DOHH2 (cell line): Measurements from ENCODE around the gene PCGF2.

Experiments used
- H3F3A ChIP-seq: fragments of 200-600 bp; sonication (generic), shearing (Covaris generic); 2 replicates; pipeline ENCODE4 v1.6.0; 2016; ENCODE audit warnings: antibody characterized with exemption, mild to moderate bottlenecking; ENCODE audit not compliant: control insufficient read depth, insufficient read depth
- H3K27ac ChIP-seq: fragments of 200-600 bp; sonication (generic); 2 replicates; pipeline ENCODE4 v1.5.1; 2014; ENCODE audit warnings: low read depth, mild to moderate bottlenecking, low read length, moderate library complexity
- H3K27me3 ChIP-seq: fragments of 200-600 bp; sonication (generic); 2 replicates; pipeline ENCODE4 v1.6.1; 2014; ENCODE audit warnings: mild to moderate bottlenecking, low read length, mixed read lengths; ENCODE audit not compliant: control insufficient read depth
- H3K36me3 ChIP-seq: fragments of 200-600 bp; sonication (generic); 2 replicates; pipeline ENCODE4 v1.6.1; 2014; ENCODE audit warnings: mild to moderate bottlenecking, low read length, moderate library complexity, mixed read lengths; ENCODE audit not compliant: control insufficient read depth
- H3K4me1 ChIP-seq: fragments of 200-600 bp; sonication (generic); 2 replicates; pipeline ENCODE4 v1.6.1; 2014; ENCODE audit warnings: mild to moderate bottlenecking, low read length, mixed read lengths; ENCODE audit not compliant: control insufficient read depth
- H3K4me2 ChIP-seq: fragments of 200-600 bp; sonication (generic); 2 replicates; pipeline ENCODE4 v1.6.0; 2014; ENCODE audit warnings: mild to moderate bottlenecking, low read length, moderate library complexity
- H3K4me3 ChIP-seq: fragments of 200-600 bp; sonication (generic); 2 replicates; pipeline ENCODE4 v1.5.1; 2014; ENCODE audit warnings: mild to moderate bottlenecking, low read length, mixed read lengths
- H3K79me2 ChIP-seq: fragments of 200-600 bp; sonication (generic); 2 replicates; pipeline ENCODE4 v1.6.1; 2014; ENCODE audit warnings: mild to moderate bottlenecking, low read length, mixed read lengths; ENCODE audit not compliant: control insufficient read depth
- H3K9me2 ChIP-seq: fragments of 200-600 bp; sonication (generic); replicated peaks from 2 replicates; pipeline ENCODE4 v1.6.1; 2014; ENCODE audit warnings: mild to moderate bottlenecking, low read length, mixed read lengths; ENCODE audit not compliant: control insufficient read depth
- H3K9me3 ChIP-seq: fragments of 200-600 bp; sonication (generic); 2 replicates; pipeline ENCODE4 v1.6.1; 2014; ENCODE audit warnings: antibody characterized with exemption, low read length, mixed read lengths; ENCODE audit not compliant: control insufficient read depth, insufficient read depth
- H4K20me1 ChIP-seq: fragments of 200-600 bp; sonication (generic); 2 replicates; pipeline ENCODE4 v1.6.0; 2014; ENCODE audit warnings: low read depth, mild to moderate bottlenecking, antibody characterized with exemption, low read length, moderate library complexity; ENCODE audit not compliant: control insufficient read depth, insufficient read depth
- CTCF ChIP-seq: fragments of 200-600 bp; sonication (generic); IDR thresholded peaks from one replicate; pipeline ENCODE4 v1.5.1; 2014; ENCODE audit warnings: antibody characterized with exemption, mild to moderate bottlenecking, low read depth, low read length; ENCODE audit not compliant: poor library complexity, severe bottlenecking
- EZH2phosphoT487 ChIP-seq: fragments of 200-600 bp; sonication (generic); IDR thresholded peaks from 2 replicates; pipeline ENCODE4 v1.6.1; 2017; ENCODE audit warnings: borderline replicate concordance, mild to moderate bottlenecking, antibody characterized with exemption, low read length, moderate library complexity, mixed read lengths

Gene PCGF2

DNA sequence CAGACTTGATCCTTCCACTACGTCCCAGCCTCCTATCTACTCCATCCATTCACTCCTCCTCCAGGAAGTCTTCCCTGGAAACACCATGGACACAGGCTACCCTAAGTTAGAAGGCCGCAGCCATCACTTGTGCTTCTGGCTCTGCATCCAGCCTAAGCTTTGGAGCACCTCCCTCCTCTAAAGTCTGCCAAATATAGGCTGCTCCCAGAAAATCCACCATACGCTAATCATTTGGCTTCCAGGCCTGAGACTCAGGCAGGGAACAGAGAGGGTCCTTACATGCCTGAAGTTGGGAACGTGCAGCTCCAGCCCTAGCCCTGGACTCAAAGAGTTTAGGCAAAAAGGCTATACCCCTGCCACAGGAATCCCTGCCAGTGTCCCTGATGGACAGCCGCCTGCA lies 6.7 kb downstream of the PCGF2 start:
- Histone ChIP-seq H3K9me3 (no peaks in the 10 kb centered on the region), H3F3A (peaks cover 6% of the 10 kb centered on the region; the same call in 1 of the 2 replicates), H3K36me3 (no peaks in the 10 kb centered on the region), H4K20me1 (no peaks in the 10 kb centered on the region), H3K4me1 (peaks cover 58% of the 10 kb centered on the region), H3K27me3 (no peaks in the 10 kb centered on the region), H3K9me2 (no peaks in the 10 kb centered on the region), H3K27ac (no peak overlapping the region), H3K4me2 (no peak overlapping the region), H3K4me3 (no peak overlapping the region), H3K79me2 (no peaks in the 10 kb centered on the region)
- TF ChIP-seq CTCF (no peak), EZH2phosphoT487 (no peak)

- Histone ChIP-seq H3K27ac (no peak overlapping the region), H3K27me3 (no peaks in the 10 kb centered on the region), H3K4me2 (no peak overlapping the region), H4K20me1 (no peaks in the 10 kb centered on the region), H3K4me1 (peaks cover 52% of the 10 kb centered on the region), H3K36me3 (no peaks in the 10 kb centered on the region), H3F3A (peaks cover 4% of the 10 kb centered on the region; the same call in 1 of the 2 replicates), H3K9me3 (no peaks in the 10 kb centered on the region), H3K4me3 (no peak overlapping the region), H3K79me2 (no peaks in the 10 kb centered on the region), H3K9me2 (no peaks in the 10 kb centered on the region)
- no peak for TF ChIP-seq EZH2phosphoT487
- TF ChIP-seq CTCF, result no peak
Observed at GRCh38 chr17:38740806-38741205, 7.3 kb downstream of the PCGF2 start.

DNA sequence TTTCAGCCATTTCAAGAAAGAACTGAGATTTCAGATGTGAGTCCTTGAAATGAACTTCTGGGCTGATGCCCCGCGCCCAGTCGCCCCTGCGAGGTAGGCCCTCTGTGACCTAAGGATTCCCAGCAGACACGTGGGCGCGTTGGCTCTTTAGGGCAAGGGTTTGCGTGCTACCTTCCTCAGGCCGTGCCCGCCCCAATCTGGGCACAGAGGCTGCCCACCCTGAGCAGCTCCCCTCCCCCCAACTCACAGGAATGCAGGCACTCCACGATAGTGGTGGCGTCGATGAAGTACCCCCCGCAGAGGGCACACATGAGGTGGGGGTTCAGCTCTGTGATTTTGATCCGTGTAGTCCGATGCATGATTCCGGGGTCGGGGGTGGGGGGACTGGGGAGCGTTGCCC lies 8.1 kb downstream of the PCGF2 start:
- H3K27ac ChIP-seq, result no peak overlapping the region
- no peaks in the 10 kb centered on the region for H3K9me2 ChIP-seq
- H3F3A ChIP-seq, result no peaks in the 10 kb centered on the region
- TF ChIP-seq EZH2phosphoT487 (no peak), CTCF (no peak)
- no peaks in the 10 kb centered on the region for H3K36me3 ChIP-seq
- no peaks in the 10 kb centered on the region for H3K27me3 ChIP-seq
- H4K20me1 ChIP-seq, result no peaks in the 10 kb centered on the region
- no peak overlapping the region for H3K4me3 ChIP-seq
- no peaks in the 10 kb centered on the region for H3K79me2 ChIP-seq
- H3K9me3 ChIP-seq, result no peaks in the 10 kb centered on the region
- H3K4me1 ChIP-seq, result peaks cover 47% of the 10 kb centered on the region
- H3K4me2 ChIP-seq, result no peak overlapping the region

DNA sequence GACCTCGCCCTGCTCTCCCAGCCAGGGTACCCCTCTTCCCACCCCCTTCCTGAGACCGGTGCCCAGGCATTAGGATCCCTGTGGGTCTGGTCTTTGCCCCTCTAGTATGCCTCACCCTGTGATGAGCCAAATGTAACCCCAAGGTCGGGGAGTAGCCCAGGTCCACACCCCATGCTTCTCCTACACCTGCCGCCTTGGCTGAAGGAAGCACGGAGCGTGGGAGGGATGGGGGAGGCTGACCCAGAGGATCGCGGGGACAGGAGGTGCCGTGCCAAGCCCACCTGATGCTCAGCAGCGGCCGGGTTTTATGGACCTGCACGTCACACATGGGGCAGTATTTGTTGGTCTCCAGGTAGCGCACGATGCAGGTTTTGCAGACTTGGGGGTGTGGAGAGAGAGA lies 8.8 kb downstream of the PCGF2 start:
- Histone ChIP-seq H3K4me3 (no peak overlapping the region), H3F3A (no peaks in the 10 kb centered on the region), H3K27me3 (no peaks in the 10 kb centered on the region), H3K4me2 (no peak overlapping the region), H3K4me1 (peaks cover 42% of the 10 kb centered on the region), H3K9me3 (no peaks in the 10 kb centered on the region), H4K20me1 (no peaks in the 10 kb centered on the region), H3K79me2 (no peaks in the 10 kb centered on the region), H3K9me2 (no peaks in the 10 kb centered on the region), H3K27ac (no peak overlapping the region), H3K36me3 (no peaks in the 10 kb centered on the region)
- TF ChIP-seq CTCF (no peak), EZH2phosphoT487 (no peak)
